Liver (tissue), 9 donors: Measurements from ENCODE around the gene CLEC4C. TPM values are rescaled to one million over a fixed set of nuclear protein-coding genes. Genes with fewer than 3 reads are reported as not detected.
"Not testable (repeated sequence)": the region's sequence is repeated elsewhere in the genome, so short reads cannot be mapped to it uniquely, and the experiment has no call there.

Experiments used
- DNase-seq: peaks from one replicate; pipeline ENCODE4 v3.0.0-alpha.2; 2017; ENCODE audit warnings: low spot score
- H3K27ac ChIP-seq, 2 donors: one replicate each; pipeline ENCODE4 v1.7.0; 2013; ENCODE audit warnings: inconsistent platforms in 2 of 2, low read length in 2 of 2, control low read depth in 1 of 2, low read depth in 1 of 2, mild to moderate bottlenecking in 1 of 2
- H3K27me3 ChIP-seq, 4 donors: one replicate each; pipeline versions ENCODE4 v1.6.1 to v1.7.0; 2013; ENCODE audit warnings: low read length in 3 of 4, inconsistent platforms in 1 of 4, mild to moderate bottlenecking in 1 of 4, moderate library complexity in 1 of 4; ENCODE audit not compliant: control insufficient read depth in 4 of 4, insufficient read depth in 4 of 4
- H3K36me3 ChIP-seq, 4 donors: one replicate each; pipeline versions ENCODE4 v1.6.1 to v1.7.0; 2013; ENCODE audit warnings: low read length in 3 of 4, mild to moderate bottlenecking in 3 of 4, low read depth in 1 of 4, moderate library complexity in 1 of 4; ENCODE audit not compliant: control insufficient read depth in 4 of 4, insufficient read depth in 3 of 4
- H3K4me1 ChIP-seq, 4 donors: one replicate each; pipeline versions ENCODE4 v1.6.1 to v1.7.0; 2013; ENCODE audit warnings: low read length in 3 of 4, mild to moderate bottlenecking in 3 of 4, moderate library complexity in 1 of 4; ENCODE audit not compliant: control insufficient read depth in 4 of 4, insufficient read depth in 4 of 4
- H3K4me3 ChIP-seq, 3 donors: one replicate each; pipeline versions ENCODE4 v1.6.1 to v1.7.0; 2013; ENCODE audit warnings: low read length in 3 of 3, control low read depth in 1 of 3, low read depth in 1 of 3, mild to moderate bottlenecking in 1 of 3
- H3K9ac ChIP-seq, 2 donors: one replicate each; pipeline ENCODE4 v1.7.0; 2013; ENCODE audit warnings: low read length in 2 of 2, mild to moderate bottlenecking in 2 of 2, moderate library complexity in 2 of 2, control low read depth in 1 of 2, low read depth in 1 of 2
- H3K9me3 ChIP-seq, 4 donors: one replicate each; pipeline versions ENCODE4 v1.6.1 to v1.7.0; 2013; ENCODE audit warnings: low read length in 3 of 4; ENCODE audit not compliant: control insufficient read depth in 4 of 4
- EGR1 ChIP-seq, 2 donors: IDR thresholded peaks; 2 replicates each; pipeline ENCODE4 v1.6.1; 2016 to 2018; ENCODE audit warnings: antibody characterized with exemption in 2 of 2, low read depth in 2 of 2
- FOXA1 ChIP-seq: IDR thresholded peaks from 2 replicates; pipeline ENCODE4 v1.6.1; 2016; ENCODE audit warnings: antibody characterized with exemption
- FOXA2 ChIP-seq: IDR thresholded peaks from 2 replicates; pipeline ENCODE4 v1.6.1; 2016; ENCODE audit warnings: antibody characterized with exemption
- GABPA ChIP-seq, 2 donors: IDR thresholded peaks in 1 of 2; conservative IDR thresholded peaks in 1 of 2; 2 replicates each; pipeline ENCODE4 v1.6.1; 2016; ENCODE audit warnings: antibody characterized with exemption in 2 of 2, mild to moderate bottlenecking in 1 of 2, moderate library complexity in 1 of 2
- HNF4A ChIP-seq, 2 donors: conservative IDR thresholded peaks; 2 replicates each; pipeline ENCODE4 v1.6.1; 2016; ENCODE audit warnings: antibody characterized with exemption in 2 of 2, mild to moderate bottlenecking in 2 of 2
- HNF4G ChIP-seq: IDR thresholded peaks from 2 replicates; pipeline ENCODE4 v1.6.1; 2016; ENCODE audit warnings: antibody characterized with exemption
- JUND ChIP-seq, 2 donors: IDR thresholded peaks; 2 replicates each; pipeline ENCODE4 v1.6.1; 2016; ENCODE audit warnings: antibody characterized with exemption in 2 of 2
- MAX ChIP-seq: IDR thresholded peaks from 2 replicates; pipeline ENCODE4 v1.6.1; 2016; ENCODE audit warnings: antibody characterized with exemption
- NR2F2 ChIP-seq: IDR thresholded peaks from 2 replicates; pipeline ENCODE4 v1.6.1; 2016; ENCODE audit warnings: antibody characterized with exemption
- RAD21 ChIP-seq, 2 donors: IDR thresholded peaks; 2 replicates each; pipeline ENCODE4 v1.6.1; 2016; ENCODE audit warnings: antibody characterized with exemption in 2 of 2, mild to moderate bottlenecking in 2 of 2
- RXRA ChIP-seq, 2 donors: IDR thresholded peaks; 2 replicates each; pipeline ENCODE4 v1.6.1; 2017 to 2018; ENCODE audit warnings: antibody characterized with exemption in 2 of 2, mild to moderate bottlenecking in 1 of 2
- SP1 ChIP-seq: IDR thresholded peaks from 2 replicates; pipeline ENCODE4 v1.6.1; 2018; ENCODE audit warnings: antibody characterized with exemption, mild to moderate bottlenecking
- TAF1 ChIP-seq: conservative IDR thresholded peaks from 2 replicates; pipeline ENCODE4 v1.6.1; 2016; ENCODE audit warnings: antibody characterized with exemption, mild to moderate bottlenecking
- YY1 ChIP-seq: IDR thresholded peaks from 2 replicates; pipeline ENCODE4 v1.6.1; 2016; ENCODE audit warnings: antibody characterized with exemption, mild to moderate bottlenecking
- ZBTB33 ChIP-seq: IDR thresholded peaks from 2 replicates; pipeline ENCODE4 v1.6.1; 2016; ENCODE audit warnings: antibody characterized with exemption
- WGBS: extraction: QIAGEN DNeasy Blood & Tissue Kit; methylation state at CpG from one replicate; pipeline ENCODE4 v1.1.7; 2013; 5-methylcytosine and 5-hydroxymethylcytosine counted together
- polyA plus RNA-seq, 2 donors: library from polyadenylated mRNA; stranded (reverse) in 1 of 2; unstranded in 1 of 2; fragments of 200-250 nt in 1 of 2; fragments of >200 nt in 1 of 2; fragmentation: Nextera tagmentation in 1 of 2; extraction: Ambion mirVana in 1 of 2; gene quantifications; one replicate each; pipeline versions ENCODE4 v1.2.1 to v1.2.3, GENCODE V29; 2013 to 2015
- total RNA-seq, 2 donors: library from RNA; depleted of rRNA; stranded (reverse); fragments of >200 nt; gene quantifications; one replicate each; pipeline ENCODE4 v1.2.3, GENCODE V29; 2014
- TF ChIP-seq, protein P1 (sequence below): IDR thresholded peaks from 2 replicates; pipeline ENCODE4 v1.6.1; 2016; ENCODE audit warnings: antibody characterized with exemption, mild to moderate bottlenecking
- TF ChIP-seq, protein P2 (sequence below): fragments of 150-350 bp; IDR thresholded peaks from 2 replicates; pipeline ENCODE4 v1.5.1; 2017; ENCODE audit warnings: improper control_type of control experiment, low read depth, low read length; ENCODE audit not compliant: missing input control
- TF ChIP-seq, protein P3 (sequence below): IDR thresholded peaks from 2 replicates; pipeline ENCODE4 v1.6.1; 2016; ENCODE audit warnings: antibody characterized with exemption
- donor health status: healthy.
- donor health status: healthy.
- donor health status: healthy.
- donor health status: healthy.
- donor health status: healthy.

CLEC4C gene
- total and polyA plus RNA-seq, 4 donors, result 0.33 TPM; not detected in 3

DNA sequence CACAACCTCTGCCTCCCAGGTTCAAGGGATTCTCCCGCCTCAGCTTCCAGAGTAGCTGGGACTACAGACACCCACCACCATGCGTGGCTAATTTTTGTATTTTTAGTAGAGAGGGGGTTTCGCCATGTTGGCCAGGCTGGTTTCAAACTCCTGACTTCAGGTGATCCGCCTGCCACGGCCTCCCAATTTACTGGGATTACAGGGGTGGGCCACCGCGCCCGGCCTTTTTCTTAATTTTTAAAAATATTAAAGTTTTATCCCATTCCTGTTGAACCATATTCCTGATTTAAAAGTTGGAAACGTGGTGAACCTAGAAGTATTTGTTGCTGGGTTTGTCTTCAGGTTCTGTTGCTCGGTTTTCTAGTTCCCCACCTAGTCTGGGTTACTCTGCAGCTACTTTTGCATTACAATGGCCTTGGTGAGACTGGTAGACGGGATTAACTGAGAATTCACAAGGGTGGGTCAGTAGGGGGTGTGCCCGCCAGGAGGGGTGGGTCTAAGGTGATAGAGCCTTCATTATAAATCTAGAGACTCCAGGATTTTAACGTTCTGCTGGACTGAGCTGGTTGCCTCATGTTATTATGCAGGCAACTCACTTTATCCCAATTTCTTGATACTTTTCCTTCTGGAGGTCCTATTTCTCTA lies 41.8 kb upstream of the CLEC4C start, which contains the start of gene NANOG:
TSS of gene NANOG (plus strand) at position 519 of the 645 bp plus-strand sequence. CDS start 213 bp downstream, outside the sequence.
- H3K4me1 ChIP-seq, H3K27me3 ChIP-seq, H3K36me3 ChIP-seq, DNase-seq, H3K4me3 ChIP-seq, H3K9me3 ChIP-seq, H3K27ac ChIP-seq, H3K9ac ChIP-seq: not testable (repeated sequence)
- 70% methylated on average over 13 of the region's 13 CpGs for WGBS

DNA sequence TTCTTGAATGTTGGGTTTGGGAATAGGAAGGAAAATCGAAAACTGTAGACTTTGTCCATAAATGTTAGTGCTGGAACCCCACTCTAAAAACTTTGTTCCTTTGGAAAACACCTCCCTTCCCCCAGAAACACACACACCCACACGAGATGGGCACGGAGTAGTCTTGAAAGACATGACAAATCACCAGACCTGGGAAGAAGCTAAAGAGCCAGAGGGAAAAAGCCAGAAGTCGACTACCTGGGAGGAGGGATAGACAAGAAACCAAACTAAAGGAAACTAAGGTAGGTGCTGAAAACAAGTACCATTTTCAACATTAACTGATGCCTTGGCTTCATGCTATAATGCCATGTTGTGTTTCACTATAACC lies 41.1 kb upstream of the CLEC4C start:
- no peaks in the 10 kb centered on the region for H3K36me3 ChIP-seq
- H3K27me3 ChIP-seq, result no peaks in the 10 kb centered on the region
- WGBS, result 31% methylated on average over 4 of the region's 4 CpGs
- no peak for DNase-seq
- no peaks in the 10 kb centered on the region for H3K9me3 ChIP-seq
- TF ChIP-seq ZBTB33, result no peak
- no peak for TF ChIP-seq RXRA (IDR thresholded peaks at IDR 0.05)
- TF ChIP-seq GABPA (IDR thresholded peaks at IDR 0.05 in 1 of 2, conservative IDR thresholded peaks at IDR 0.05 in 1 of 2), result no peak
- no peak for TF ChIP-seq FOXA1
- no peak for TF ChIP-seq JUND (IDR thresholded peaks at IDR 0.05)
- TF ChIP-seq HNF4A (conservative IDR thresholded peaks at IDR 0.05), result no peak
- TF ChIP-seq, protein P1, sequence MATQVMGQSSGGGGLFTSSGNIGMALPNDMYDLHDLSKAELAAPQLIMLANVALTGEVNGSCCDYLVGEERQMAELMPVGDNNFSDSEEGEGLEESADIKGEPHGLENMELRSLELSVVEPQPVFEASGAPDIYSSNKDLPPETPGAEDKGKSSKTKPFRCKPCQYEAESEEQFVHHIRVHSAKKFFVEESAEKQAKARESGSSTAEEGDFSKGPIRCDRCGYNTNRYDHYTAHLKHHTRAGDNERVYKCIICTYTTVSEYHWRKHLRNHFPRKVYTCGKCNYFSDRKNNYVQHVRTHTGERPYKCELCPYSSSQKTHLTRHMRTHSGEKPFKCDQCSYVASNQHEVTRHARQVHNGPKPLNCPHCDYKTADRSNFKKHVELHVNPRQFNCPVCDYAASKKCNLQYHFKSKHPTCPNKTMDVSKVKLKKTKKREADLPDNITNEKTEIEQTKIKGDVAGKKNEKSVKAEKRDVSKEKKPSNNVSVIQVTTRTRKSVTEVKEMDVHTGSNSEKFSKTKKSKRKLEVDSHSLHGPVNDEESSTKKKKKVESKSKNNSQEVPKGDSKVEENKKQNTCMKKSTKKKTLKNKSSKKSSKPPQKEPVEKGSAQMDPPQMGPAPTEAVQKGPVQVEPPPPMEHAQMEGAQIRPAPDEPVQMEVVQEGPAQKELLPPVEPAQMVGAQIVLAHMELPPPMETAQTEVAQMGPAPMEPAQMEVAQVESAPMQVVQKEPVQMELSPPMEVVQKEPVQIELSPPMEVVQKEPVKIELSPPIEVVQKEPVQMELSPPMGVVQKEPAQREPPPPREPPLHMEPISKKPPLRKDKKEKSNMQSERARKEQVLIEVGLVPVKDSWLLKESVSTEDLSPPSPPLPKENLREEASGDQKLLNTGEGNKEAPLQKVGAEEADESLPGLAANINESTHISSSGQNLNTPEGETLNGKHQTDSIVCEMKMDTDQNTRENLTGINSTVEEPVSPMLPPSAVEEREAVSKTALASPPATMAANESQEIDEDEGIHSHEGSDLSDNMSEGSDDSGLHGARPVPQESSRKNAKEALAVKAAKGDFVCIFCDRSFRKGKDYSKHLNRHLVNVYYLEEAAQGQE, result no peak
- TF ChIP-seq RAD21 (IDR thresholded peaks at IDR 0.05), result no peak
- no peak for TF ChIP-seq MAX
- TF ChIP-seq YY1, result no peak
- no peak for TF ChIP-seq SP1
- TF ChIP-seq, protein P2, sequence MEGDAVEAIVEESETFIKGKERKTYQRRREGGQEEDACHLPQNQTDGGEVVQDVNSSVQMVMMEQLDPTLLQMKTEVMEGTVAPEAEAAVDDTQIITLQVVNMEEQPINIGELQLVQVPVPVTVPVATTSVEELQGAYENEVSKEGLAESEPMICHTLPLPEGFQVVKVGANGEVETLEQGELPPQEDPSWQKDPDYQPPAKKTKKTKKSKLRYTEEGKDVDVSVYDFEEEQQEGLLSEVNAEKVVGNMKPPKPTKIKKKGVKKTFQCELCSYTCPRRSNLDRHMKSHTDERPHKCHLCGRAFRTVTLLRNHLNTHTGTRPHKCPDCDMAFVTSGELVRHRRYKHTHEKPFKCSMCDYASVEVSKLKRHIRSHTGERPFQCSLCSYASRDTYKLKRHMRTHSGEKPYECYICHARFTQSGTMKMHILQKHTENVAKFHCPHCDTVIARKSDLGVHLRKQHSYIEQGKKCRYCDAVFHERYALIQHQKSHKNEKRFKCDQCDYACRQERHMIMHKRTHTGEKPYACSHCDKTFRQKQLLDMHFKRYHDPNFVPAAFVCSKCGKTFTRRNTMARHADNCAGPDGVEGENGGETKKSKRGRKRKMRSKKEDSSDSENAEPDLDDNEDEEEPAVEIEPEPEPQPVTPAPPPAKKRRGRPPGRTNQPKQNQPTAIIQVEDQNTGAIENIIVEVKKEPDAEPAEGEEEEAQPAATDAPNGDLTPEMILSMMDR, result no peak
- no peak for TF ChIP-seq EGR1 (IDR thresholded peaks at IDR 0.05; ENCODE audit: low read depth in 2 of 2)
- TF ChIP-seq TAF1, result no peak
- no peak for TF ChIP-seq HNF4G
- TF ChIP-seq, protein P3, sequence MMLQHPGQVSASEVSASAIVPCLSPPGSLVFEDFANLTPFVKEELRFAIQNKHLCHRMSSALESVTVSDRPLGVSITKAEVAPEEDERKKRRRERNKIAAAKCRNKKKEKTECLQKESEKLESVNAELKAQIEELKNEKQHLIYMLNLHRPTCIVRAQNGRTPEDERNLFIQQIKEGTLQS, result no peak
- no peak for TF ChIP-seq NR2F2
- TF ChIP-seq FOXA2, result no peak
- no peak overlapping the region for H3K9ac ChIP-seq
- H3K27ac ChIP-seq, result no peak overlapping the region
- no peak overlapping the region for H3K4me3 ChIP-seq
- H3K4me1 ChIP-seq, result no peaks in the 10 kb centered on the region
